K562 (cell line): ENCODE data around the gene OVCA2. TPM values are rescaled to one million over a fixed set of nuclear protein-coding genes. Genes with fewer than 3 reads are reported as not detected.
A peak's percentile ranks its signal among the peaks of the same experiment; 100 is the strongest.

Source experiments
- ATAC-seq: fragments of 200-7000 bp; cut with Tn5 transposase; 3 replicates; pipeline ENCODE4 v1.9.1; 2020; ENCODE audit warnings: moderate library complexity
- BruUV-seq: library from RNA; stranded (reverse); fragments of 400-500 nt; replicated peaks from 2 replicates; lab custom pipeline; 2021; lab: Mats Ljungman, UMichigan
- CTCF ChIA-PET: fragments of 300-600 bp; formaldehyde crosslinking; extraction: SDS; loops from one replicate; lab custom pipeline; 2021; ENCODE audit warnings: low intra/inter-chr PET ratio; lab: Yijun Ruan, JAX
- POLR2A ChIA-PET: fragments of 300-600, 350-650 bp; sonication (Branson Sonifier 250); formaldehyde crosslinking; extraction: SDS; loops from one replicate; lab custom pipeline; 2021; ENCODE audit warnings: antibody characterized with exemption, inconsistent platforms; lab: Yijun Ruan, JAX
- DNase-seq, 4 experiments: peaks; one replicate each; pipeline versions ENCODE4 v3.0.0 to v3.0.0-alpha.2; 2011 to 2018; ENCODE audit warnings: low spot score in 3 of 4, mixed read lengths in 3 of 4; ENCODE audit errors: extremely low read depth in 1 of 4
- FAIRE-seq: peaks from 2 replicates; lab custom pipeline; 2011; peaks lifted over from hg19 to GRCh38; lab: Jason Lieb, UNC
- H2AFZ ChIP-seq: 2 replicates; pipeline ENCODE4 v1.6.0; 2011; ENCODE audit warnings: low read depth, low read length, control low read depth, inconsistent platforms
- H3K27ac ChIP-seq: fragments of 200-600 bp; 3 replicates; pipeline ENCODE4 v1.8.0; 2011; ENCODE audit warnings: low read depth, mild to moderate bottlenecking, control low read depth, inconsistent platforms, low read length, moderate library complexity, mixed read lengths; ENCODE audit errors: extremely low read depth
- H3K27me3 ChIP-seq, 2 experiments: fragments of 300-600 bp in 1 of 2; 2 replicates in 1 of 2; 3 replicates in 1 of 2; pipeline versions ENCODE4 v1.6.0 to v1.8.0; 2011; ENCODE audit warnings: inconsistent platforms in 2 of 2, low read length in 2 of 2, mild to moderate bottlenecking in 1 of 2, mixed read lengths in 1 of 2, moderate library complexity in 1 of 2; ENCODE audit not compliant: control insufficient read depth in 2 of 2, insufficient read depth in 2 of 2
- H3K36me3 ChIP-seq: fragments of 300-600 bp; 3 replicates; pipeline ENCODE4 v1.8.0; 2011; ENCODE audit warnings: mild to moderate bottlenecking, low read length, inconsistent platforms; ENCODE audit not compliant: control insufficient read depth, insufficient read depth
- H3K4me1 ChIP-seq, 2 experiments: fragments of 200-600 bp in 1 of 2; replicated peaks in 1 of 2; 2 replicates in 1 of 2; 3 replicates in 1 of 2; pipeline versions ENCODE4 v1.5.1 to v1.8.0; 2011; ENCODE audit warnings: inconsistent platforms in 2 of 2, low read length in 2 of 2, mild to moderate bottlenecking in 1 of 2, mixed read lengths in 1 of 2, moderate library complexity in 1 of 2; ENCODE audit not compliant: control insufficient read depth in 2 of 2, insufficient read depth in 2 of 2
- H3K4me2 ChIP-seq: 2 replicates; pipeline ENCODE4 v1.6.1; 2011; ENCODE audit warnings: low read length, control low read depth, inconsistent platforms, mixed read lengths; ENCODE audit not compliant: insufficient read depth
- H3K4me3 ChIP-seq: fragments of 200-600 bp; sonication (generic), shearing (Covaris generic); 2 replicates; pipeline ENCODE4 v1.5.1; 2016; ENCODE audit warnings: control low read depth, inconsistent platforms
- H3K79me2 ChIP-seq: fragments of 200-600 bp; 3 replicates; pipeline ENCODE4 v1.8.0; 2011; ENCODE audit warnings: low read length, inconsistent platforms; ENCODE audit not compliant: control insufficient read depth, insufficient read depth
- H3K9ac ChIP-seq, 2 experiments: 2 replicates each; pipeline versions ENCODE4 v1.6.0 to v1.6.1; 2011; ENCODE audit warnings: low read depth in 2 of 2, low read length in 2 of 2, control low read depth in 1 of 2, inconsistent platforms in 1 of 2, mild to moderate bottlenecking in 1 of 2, mixed read lengths in 1 of 2; ENCODE audit not compliant: insufficient read depth in 1 of 2
- H3K9me1 ChIP-seq: one replicate; pipeline ENCODE4 v1.6.0; 2011; ENCODE audit warnings: inconsistent platforms, mild to moderate bottlenecking, low read length, moderate library complexity; ENCODE audit not compliant: control insufficient read depth, insufficient read depth
- H3K9me3 ChIP-seq: replicated peaks from 2 replicates; pipeline ENCODE4 v1.5.1; 2011; ENCODE audit warnings: low read depth, low read length, inconsistent platforms; ENCODE audit not compliant: control insufficient read depth, insufficient read depth
- H4K20me1 ChIP-seq: replicated peaks from 2 replicates; pipeline ENCODE4 v1.6.1; 2011; ENCODE audit warnings: low read length, inconsistent platforms, mixed read lengths; ENCODE audit not compliant: control insufficient read depth, insufficient read depth
- AFF4 ChIP-seq: sonication (generic); formaldehyde crosslinking; IDR thresholded peaks from 2 replicates; pipeline ENCODE4 v1.8.0; 2023; ENCODE audit warnings: mild to moderate bottlenecking, missing genetic modification reagents
- BRD4 ChIP-seq: fragments of 200-600 bp; sonication (generic); IDR thresholded peaks from 2 replicates; pipeline ENCODE4 v1.6.1; 2017; ENCODE audit warnings: inconsistent platforms
- CREB1 ChIP-seq, 2 experiments: sonication (generic) in 1 of 2; formaldehyde crosslinking in 1 of 2; IDR thresholded peaks; 2 replicates each; pipeline versions ENCODE4 v1.6.1 to v1.8.0; 2012 to 2022; ENCODE audit warnings: inconsistent platforms in 1 of 2, mild to moderate bottlenecking in 1 of 2, missing genetic modification reagents in 1 of 2, moderate library complexity in 1 of 2
- DDX20 ChIP-seq: fragments of 450-650 bp; IDR thresholded peaks from 2 replicates; pipeline ENCODE4 v1.6.1; 2016; ENCODE audit warnings: missing genetic modification characterization, low read depth, mild to moderate bottlenecking, missing compliant biosample characterization, moderate library complexity
- EWSR1 ChIP-seq: fragments of 450-650 bp; IDR thresholded peaks from 2 replicates; pipeline ENCODE4 v1.6.1; 2018; ENCODE audit warnings: borderline replicate concordance, mild to moderate bottlenecking, low read depth, moderate library complexity; ENCODE audit not compliant: partially characterized antibody
- FOXK1 ChIP-seq: sonication (generic); formaldehyde crosslinking; IDR thresholded peaks from 2 replicates; pipeline ENCODE4 v1.8.0; 2022; ENCODE audit warnings: missing genetic modification reagents, mild to moderate bottlenecking, borderline replicate concordance
- GTF2F1 ChIP-seq: IDR thresholded peaks from 2 replicates; pipeline ENCODE4 v1.6.1; 2011; ENCODE audit warnings: low read depth, low read length, improper control_type of control experiment
- NR2C1 ChIP-seq, 2 experiments: fragments of 450-650 bp; IDR thresholded peaks; 2 replicates each; pipeline ENCODE4 v1.6.1; 2017; ENCODE audit warnings: mild to moderate bottlenecking in 2 of 2, antibody characterized with exemption in 1 of 2, inconsistent platforms in 1 of 2, missing compliant biosample characterization in 1 of 2, missing genetic modification characterization in 1 of 2
- NR3C1 ChIP-seq: sonication (generic); formaldehyde crosslinking; IDR thresholded peaks from 2 replicates; pipeline ENCODE4 v1.8.1; 2022; ENCODE audit warnings: missing genetic modification reagents
- PTBP1 ChIP-seq: fragments of 200-400 bp; formaldehyde crosslinking; IDR thresholded peaks from 2 replicates; pipeline ENCODE4 v1.6.1; 2017; ENCODE audit warnings: low read depth, low read length
- PTTG1 ChIP-seq: fragments of 450-650 bp; IDR thresholded peaks from 2 replicates; pipeline ENCODE4 v1.6.1; 2016; ENCODE audit warnings: low read depth, mild to moderate bottlenecking, missing genetic modification characterization, missing compliant biosample characterization
- RAD21 ChIP-seq, 2 experiments: fragments of 250-450 bp in 1 of 2; fragments of 450-650 bp in 1 of 2; sonication (Bioruptor Pico) in 1 of 2; formaldehyde crosslinking in 1 of 2; IDR thresholded peaks in 1 of 2; conservative IDR thresholded peaks in 1 of 2; 2 replicates each; pipeline versions ENCODE4 v1.4.0 to v1.8.0; 2020 to 2022; ENCODE audit warnings: mild to moderate bottlenecking in 2 of 2, moderate library complexity in 1 of 2
- SLC30A9 ChIP-seq: fragments of 250-450 bp; sonication (Bioruptor Pico); IDR thresholded peaks from 2 replicates; pipeline ENCODE4 v1.8.0; 2022; ENCODE audit warnings: mild to moderate bottlenecking, moderate library complexity
- SMAD3 ChIP-seq: fragments of 450-650 bp; formaldehyde crosslinking; conservative IDR thresholded peaks from 2 replicates; pipeline ENCODE4 v1.4.0; 2020; ENCODE audit warnings: mild to moderate bottlenecking
- U2AF2 ChIP-seq: fragments of 200-400 bp; formaldehyde crosslinking; optimal IDR thresholded peaks from 2 replicates; pipeline ENCODE3; 2017; ENCODE audit warnings: low read depth, mild to moderate bottlenecking, low read length
- ZEB2 ChIP-seq: fragments of 450-650 bp; IDR thresholded peaks from 2 replicates; pipeline ENCODE4 v1.6.1; 2016
- ZFX ChIP-seq: sonication (generic); formaldehyde crosslinking; IDR thresholded peaks from 2 replicates; pipeline ENCODE4 v1.8.0; 2022; ENCODE audit warnings: mild to moderate bottlenecking, missing genetic modification reagents, moderate library complexity
- WGBS: fragments of 100-300 bp; shearing (Covaris generic); methylation state at CpG from one replicate; pipeline ENCODE4 v1.1.6; 2016; ENCODE audit warnings: low coverage, mixed read lengths; ENCODE audit not compliant: insufficient coverage; ENCODE audit errors: missing lambda C conversion rate; 5-methylcytosine and 5-hydroxymethylcytosine counted together
- in situ Hi-C: fragments of 300-500 bp; cut with MboI; formaldehyde crosslinking; loops from 4 replicates; pipeline ENCODE4 v1.15.0; 2018; ENCODE audit warnings: inconsistent platforms, mixed read lengths
- intact Hi-C: fragments of 100-400 bp; cut with micrococcal nuclease; formaldehyde crosslinking; loops from 2 replicates; pipeline ENCODE4 v1.14.2; 2022
- polyA plus RNA-seq, 8 experiments: library from polyadenylated mRNA; depleted of rRNA in 4 of 8; stranded (reverse) in 5 of 8; unstranded in 3 of 8; fragments of >200 nt; fragmentation: Nextera tagmentation in 2 of 8; fragmentation: Illumina TruSeq in 1 of 8; extraction: Ambion mirVana in 2 of 8; extraction: Trizol in 1 of 8; gene quantifications; 2 replicates each; pipeline versions ENCODE4 v1.2.1 to v1.2.3, GENCODE V29; 2011 to 2014; ENCODE audit warnings: inconsistent platforms in 1 of 8, missing spikeins in 1 of 8
- total RNA-seq, 7 experiments: library from RNA; depleted of rRNA in 6 of 7; stranded (reverse); fragments of >200 nt in 6 of 7; fragmentation: Illumina TruSeq in 2 of 7; extraction: Trizol in 2 of 7; gene quantifications; 2 replicates each; pipeline versions ENCODE4 v1.2.1 to v1.2.3, GENCODE V29; 2011 to 2021; ENCODE audit warnings: low replicate concordance in 1 of 7
- TF ChIP-seq, protein P1 (sequence below): sonication (generic); IDR thresholded peaks from 2 replicates; pipeline ENCODE4 v1.6.1; 2016

OVCA2 gene
- total and polyA plus RNA-seq, 9 of the 15 experiments (the other 6 are each of a cell fraction or from before 2014, with no cell fraction given): 3.0 to 23.7 (median 14.1) TPM

DNA sequence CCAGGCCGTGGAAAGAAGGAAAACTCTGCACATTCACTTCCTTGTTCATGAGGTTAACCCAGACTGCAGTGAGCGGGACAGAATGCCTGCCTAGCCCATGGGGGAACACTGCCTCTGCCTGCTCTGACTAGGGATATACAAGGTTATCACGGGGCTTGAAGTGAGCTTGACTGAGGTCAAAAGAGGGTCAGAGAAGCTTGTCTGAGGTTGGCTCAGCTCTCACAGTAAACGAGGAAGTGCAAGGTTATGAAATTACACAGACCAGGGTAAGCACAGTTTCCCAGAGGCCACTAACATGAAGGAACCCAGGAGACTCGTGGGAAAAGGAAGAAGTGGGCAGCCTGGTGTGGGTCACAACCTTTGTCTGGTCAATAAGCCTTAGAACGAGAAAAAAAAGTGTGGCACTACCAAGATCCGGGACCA is 41.8 kb downstream of the OVCA2 start:
- in situ Hi-C loops (no loop called here), intact Hi-C loops (no loop called here)
- BruUV-seq: no TSS peak
- peak overlapping the region in 1 of 2 experiments; percentile 82; a peak in 1 of 4 replicates for H3K9ac ChIP-seq
- peak overlapping the region; percentile 56; the same call in 1 of the 3 replicates for H3K27ac ChIP-seq
- FAIRE-seq (no peak), DNase-seq (peak in 2 of 4 experiments; percentile 20 to 38), ATAC-seq (peak; percentile 54)
- no peak overlapping the region for H3K4me3 ChIP-seq
- no peaks in the 10 kb centered on the region for H3K9me3 ChIP-seq
- ChIA-PET POLR2A (interaction anchor here (0.6 to 1.0 kb wide), 3 partner anchors 9 to 199 kb away, joined by 3 read pairs; no protein-coding TSS in a partner anchor), CTCF (no interaction called here)
- H3K79me2 ChIP-seq: no peaks in the 10 kb centered on the region
- H3K4me1 ChIP-seq: peaks cover 31 to 34% of the 10 kb centered on the region in 2 experiments
- H4K20me1 ChIP-seq: no peaks in the 10 kb centered on the region; the same call in 1 of the 2 replicates
- 37% methylated on average over 7 of the region's 7 CpGs for WGBS
- H3K36me3 ChIP-seq: peaks cover 13% of the 10 kb centered on the region; the same call in 2 of the 3 replicates
- no peaks in the 10 kb centered on the region for H3K9me1 ChIP-seq
- no peaks in the 10 kb centered on the region for H3K27me3 ChIP-seq
- no peak overlapping the region for H2AFZ ChIP-seq
- no peak overlapping the region for H3K4me2 ChIP-seq
- TF ChIP-seq BRD4 (no peak), PTBP1 (no peak), U2AF2 (no peak), NR2C1 (IDR thresholded peaks at IDR 0.05) (peak; percentile 18; the same call in 1 of the 2 replicates), NR2C1 (tag; IDR thresholded peaks at IDR 0.05) (peak; percentile 43; the same call in 1 of the 2 replicates), ZEB2 (no peak), CREB1 (IDR thresholded peaks at IDR 0.05) (no peak), CREB1 (CRISPR knock-in tag; IDR thresholded peaks at IDR 0.05) (no peak), SLC30A9 (CRISPR knock-in tag) (no peak), EWSR1 (no peak), FOXK1 (CRISPR knock-in tag) (no peak), NR3C1 (CRISPR knock-in tag) (no peak), AFF4 (CRISPR knock-in tag) (no peak), RAD21 (CRISPR knock-in tag; conservative IDR thresholded peaks at IDR 0.05 in 1 of 2, IDR thresholded peaks at IDR 0.05 in 1 of 2) (peak in 1 of 2 experiments; percentile 21; a peak in 1 of 4 replicates), SMAD3 (no peak), DDX20 (tag) (no peak), PTTG1 (tag) (no peak), GTF2F1 (no peak), ZFX (CRISPR knock-in tag) (no peak)
- TF ChIP-seq, protein P1, sequence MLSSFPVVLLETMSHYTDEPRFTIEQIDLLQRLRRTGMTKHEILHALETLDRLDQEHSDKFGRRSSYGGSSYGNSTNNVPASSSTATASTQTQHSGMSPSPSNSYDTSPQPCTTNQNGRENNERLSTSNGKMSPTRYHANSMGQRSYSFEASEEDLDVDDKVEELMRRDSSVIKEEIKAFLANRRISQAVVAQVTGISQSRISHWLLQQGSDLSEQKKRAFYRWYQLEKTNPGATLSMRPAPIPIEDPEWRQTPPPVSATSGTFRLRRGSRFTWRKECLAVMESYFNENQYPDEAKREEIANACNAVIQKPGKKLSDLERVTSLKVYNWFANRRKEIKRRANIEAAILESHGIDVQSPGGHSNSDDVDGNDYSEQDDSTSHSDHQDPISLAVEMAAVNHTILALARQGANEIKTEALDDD: peak; percentile 19; the same call in 1 of the 2 replicates
